ENCODE results near the gene TNNT3. TPM values are rescaled to one million over a fixed set of nuclear protein-coding genes. Genes with fewer than 3 reads are reported as not detected.

The TNNT3 gene
- total RNA-seq, 2 donors from 2014 or later = not detected

DNA sequence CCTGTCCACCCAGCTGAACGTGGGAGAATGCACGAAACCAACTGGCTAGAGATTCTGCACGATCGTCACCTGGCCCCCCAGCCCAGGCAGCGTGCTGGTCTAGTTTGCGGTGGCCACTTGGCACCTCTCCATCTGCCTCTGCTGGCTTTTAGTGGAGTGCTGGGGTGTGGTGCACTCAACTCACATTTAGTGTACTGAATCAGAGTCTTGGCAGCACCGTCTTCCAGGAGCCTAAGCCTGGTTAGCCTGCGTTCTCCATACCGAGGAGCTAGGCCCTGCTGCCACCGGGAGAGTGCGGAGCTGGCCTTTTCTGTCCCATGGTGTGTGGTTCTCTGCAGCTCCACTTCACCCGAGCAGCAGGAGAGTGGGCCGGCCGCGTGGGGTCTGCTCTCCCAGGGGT is 30.4 kb downstream of the TNNT3 start:
- no peaks in the 10 kb centered on the region for H3K9me3 Mint-ChIP-seq
- no peaks in the 10 kb centered on the region for H3K9me3 ChIP-seq (ENCODE audit: control insufficient read depth, low read length)
- no peak overlapping the region for H3K9ac ChIP-seq (ENCODE audit: extremely low read depth, low read length, poor library complexity, severe bottlenecking)
- H3K27me3 Mint-ChIP-seq (ENCODE audit: insufficient read depth) = no peaks in the 10 kb centered on the region
- no peaks in the 10 kb centered on the region for H3K27me3 ChIP-seq (ENCODE audit: control insufficient read depth, insufficient read depth, low read length, poor library complexity, severe bottlenecking)
- no CpG with 5 or more reads among the region's 15 CpGs for WGBS, 2 experiments (ENCODE audit: insufficient coverage in 1 of 2, insufficient read length in 1 of 2)
- no peak overlapping the region for H3K4me3 ChIP-seq (ENCODE audit: low read length)
- no peaks in the 10 kb centered on the region for H3K4me1 Mint-ChIP-seq
- no peaks in the 10 kb centered on the region for H3K4me1 ChIP-seq (ENCODE audit: control insufficient read depth, insufficient read depth, low read length)
- H3K27ac ChIP-seq (ENCODE audit: low read depth, low read length) = no peak overlapping the region
- H3K4me3 Mint-ChIP-seq = no peak overlapping the region
- H3K36me3 ChIP-seq (ENCODE audit: control insufficient read depth, insufficient read depth, low read length) = no peaks in the 10 kb centered on the region
- H3K36me3 Mint-ChIP-seq (ENCODE audit: low read depth) = no peaks in the 10 kb centered on the region
- DNase-seq = no peak
- H3K27ac Mint-ChIP-seq = no peak overlapping the region
- TF ChIP-seq, protein P1, sequence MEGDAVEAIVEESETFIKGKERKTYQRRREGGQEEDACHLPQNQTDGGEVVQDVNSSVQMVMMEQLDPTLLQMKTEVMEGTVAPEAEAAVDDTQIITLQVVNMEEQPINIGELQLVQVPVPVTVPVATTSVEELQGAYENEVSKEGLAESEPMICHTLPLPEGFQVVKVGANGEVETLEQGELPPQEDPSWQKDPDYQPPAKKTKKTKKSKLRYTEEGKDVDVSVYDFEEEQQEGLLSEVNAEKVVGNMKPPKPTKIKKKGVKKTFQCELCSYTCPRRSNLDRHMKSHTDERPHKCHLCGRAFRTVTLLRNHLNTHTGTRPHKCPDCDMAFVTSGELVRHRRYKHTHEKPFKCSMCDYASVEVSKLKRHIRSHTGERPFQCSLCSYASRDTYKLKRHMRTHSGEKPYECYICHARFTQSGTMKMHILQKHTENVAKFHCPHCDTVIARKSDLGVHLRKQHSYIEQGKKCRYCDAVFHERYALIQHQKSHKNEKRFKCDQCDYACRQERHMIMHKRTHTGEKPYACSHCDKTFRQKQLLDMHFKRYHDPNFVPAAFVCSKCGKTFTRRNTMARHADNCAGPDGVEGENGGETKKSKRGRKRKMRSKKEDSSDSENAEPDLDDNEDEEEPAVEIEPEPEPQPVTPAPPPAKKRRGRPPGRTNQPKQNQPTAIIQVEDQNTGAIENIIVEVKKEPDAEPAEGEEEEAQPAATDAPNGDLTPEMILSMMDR (conservative IDR thresholded peaks at IDR 0.05) = no peak

DNA sequence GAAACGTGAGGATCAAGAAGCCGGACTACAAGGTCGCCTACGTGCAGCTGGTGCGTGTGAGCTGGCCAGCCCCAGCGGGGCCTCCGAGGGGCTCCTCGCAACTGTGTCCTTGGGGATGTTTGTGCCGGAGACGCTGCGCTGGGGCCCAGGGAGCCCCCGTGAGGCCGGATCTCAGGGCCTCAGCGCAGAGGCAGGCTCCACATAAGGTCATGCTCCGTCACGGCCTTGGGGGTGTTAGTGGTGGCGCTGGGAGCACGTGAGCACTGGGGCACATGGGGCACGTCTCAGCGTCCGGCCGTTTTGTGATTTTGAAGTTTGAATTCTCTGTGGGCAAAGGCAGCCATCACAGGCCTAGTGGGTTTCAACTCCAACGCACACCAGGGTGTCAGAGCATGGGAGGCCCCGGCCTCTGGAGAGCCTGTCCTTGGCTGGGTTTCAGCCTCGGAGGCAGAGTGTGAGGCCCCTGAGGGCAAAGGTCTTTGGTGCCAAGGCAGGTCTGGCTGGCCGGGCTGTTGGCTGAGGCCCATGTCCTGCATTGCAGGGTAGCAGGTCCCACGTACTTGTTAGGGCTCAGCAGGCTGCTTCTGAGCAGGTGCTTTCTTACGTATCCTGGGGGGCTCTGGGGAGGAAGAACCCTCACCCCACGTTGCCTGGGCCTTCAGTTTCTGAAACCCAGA is 33.4 kb downstream of the TNNT3 start:
- WGBS, 2 experiments (ENCODE audit: insufficient coverage in 1 of 2, insufficient read length in 1 of 2) = no CpG with 5 or more reads among the region's 29 CpGs
- Mint-ChIP-seq H3K27ac (no peak overlapping the region), H3K4me1 (no peaks in the 10 kb centered on the region), H3K4me3 (no peak overlapping the region), H3K27me3 (ENCODE audit: insufficient read depth) (no peaks in the 10 kb centered on the region), H3K9me3 (no peaks in the 10 kb centered on the region), H3K36me3 (ENCODE audit: low read depth) (no peaks in the 10 kb centered on the region)
- Histone ChIP-seq H3K27me3 (ENCODE audit: control insufficient read depth, insufficient read depth, low read length, poor library complexity, severe bottlenecking) (no peaks in the 10 kb centered on the region), H3K27ac (ENCODE audit: low read depth, low read length) (no peak overlapping the region), H3K9ac (ENCODE audit: extremely low read depth, low read length, poor library complexity, severe bottlenecking) (no peak overlapping the region), H3K4me1 (ENCODE audit: control insufficient read depth, insufficient read depth, low read length) (no peaks in the 10 kb centered on the region), H3K9me3 (ENCODE audit: control insufficient read depth, low read length) (no peaks in the 10 kb centered on the region), H3K4me3 (ENCODE audit: low read length) (no peak overlapping the region), H3K36me3 (ENCODE audit: control insufficient read depth, insufficient read depth, low read length) (no peaks in the 10 kb centered on the region)
- TF ChIP-seq, protein P1 (conservative IDR thresholded peaks at IDR 0.05) = no peak
- DNase-seq = no peak

DNA sequence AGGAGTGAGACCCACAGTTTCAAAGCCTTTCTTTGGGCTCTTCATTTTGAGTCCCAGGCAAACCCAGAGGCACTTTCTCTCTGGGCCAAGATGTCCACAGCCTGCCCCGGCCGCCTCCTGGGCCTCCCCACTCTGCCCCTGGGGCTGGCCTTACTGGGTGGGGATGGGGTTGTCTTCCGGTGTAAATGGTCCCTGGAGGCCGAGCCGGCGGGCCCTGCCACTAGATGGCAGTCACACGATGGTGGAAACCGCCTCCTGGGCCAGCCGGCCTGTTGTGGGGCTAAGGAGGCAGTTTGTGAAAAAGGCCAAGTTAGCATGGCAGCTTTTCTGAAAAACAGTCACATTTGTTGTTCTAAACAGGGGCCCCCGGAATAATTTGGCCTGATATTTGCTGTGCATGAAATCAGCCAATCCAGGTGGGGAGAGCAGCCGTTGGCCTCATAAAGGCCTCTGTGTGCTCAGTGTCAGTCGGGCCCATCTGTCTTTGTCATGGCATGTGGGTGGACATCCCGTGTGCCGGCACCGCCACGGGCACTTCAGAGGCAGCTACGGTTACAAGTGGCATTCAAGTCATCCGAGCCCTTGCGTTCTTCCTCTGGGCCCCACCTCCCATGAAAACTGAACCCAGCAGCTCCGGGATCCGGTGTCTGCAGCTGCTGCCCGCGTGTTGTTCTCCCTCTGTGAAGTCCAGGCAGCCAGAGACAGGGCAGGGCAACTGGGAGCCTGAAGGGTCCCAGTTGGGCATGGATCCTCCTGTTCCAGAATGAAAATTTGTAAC is 34.2 kb downstream of the TNNT3 start:
- no peak for DNase-seq
- no peaks in the 10 kb centered on the region for H3K36me3 Mint-ChIP-seq (ENCODE audit: low read depth)
- Histone ChIP-seq H3K27ac (ENCODE audit: low read depth, low read length) (no peak overlapping the region), H3K9ac (ENCODE audit: extremely low read depth, low read length, poor library complexity, severe bottlenecking) (no peak overlapping the region), H3K27me3 (ENCODE audit: control insufficient read depth, insufficient read depth, low read length, poor library complexity, severe bottlenecking) (no peaks in the 10 kb centered on the region), H3K4me1 (ENCODE audit: control insufficient read depth, insufficient read depth, low read length) (no peaks in the 10 kb centered on the region), H3K9me3 (ENCODE audit: control insufficient read depth, low read length) (no peaks in the 10 kb centered on the region), H3K4me3 (ENCODE audit: low read length) (no peak overlapping the region), H3K36me3 (ENCODE audit: control insufficient read depth, insufficient read depth, low read length) (no peaks in the 10 kb centered on the region)
- TF ChIP-seq, protein P1 (conservative IDR thresholded peaks at IDR 0.05) = no peak
- no peak overlapping the region for H3K4me3 Mint-ChIP-seq
- H3K27me3 Mint-ChIP-seq (ENCODE audit: insufficient read depth) = no peaks in the 10 kb centered on the region
- 60% methylated on average over 3 of the region's 23 CpGs; no CpG with 5 or more reads in 1 of the 2 experiments for WGBS, 2 experiments (ENCODE audit: insufficient coverage in 1 of 2, insufficient read length in 1 of 2)
- no peak overlapping the region for H3K27ac Mint-ChIP-seq
- no peaks in the 10 kb centered on the region for H3K4me1 Mint-ChIP-seq
- H3K9me3 Mint-ChIP-seq = no peaks in the 10 kb centered on the region

Measured in endodermal cell (in vitro differentiated cells).